ENCODE results near the gene SGTA. TPM values are rescaled to one million over a fixed set of nuclear protein-coding genes. Genes with fewer than 3 reads are reported as not detected.

The SGTA gene
- total RNA-seq, 2 donors from 2014 or later = 52.3 to 60.9 TPM

- TF ChIP-seq, protein P1, sequence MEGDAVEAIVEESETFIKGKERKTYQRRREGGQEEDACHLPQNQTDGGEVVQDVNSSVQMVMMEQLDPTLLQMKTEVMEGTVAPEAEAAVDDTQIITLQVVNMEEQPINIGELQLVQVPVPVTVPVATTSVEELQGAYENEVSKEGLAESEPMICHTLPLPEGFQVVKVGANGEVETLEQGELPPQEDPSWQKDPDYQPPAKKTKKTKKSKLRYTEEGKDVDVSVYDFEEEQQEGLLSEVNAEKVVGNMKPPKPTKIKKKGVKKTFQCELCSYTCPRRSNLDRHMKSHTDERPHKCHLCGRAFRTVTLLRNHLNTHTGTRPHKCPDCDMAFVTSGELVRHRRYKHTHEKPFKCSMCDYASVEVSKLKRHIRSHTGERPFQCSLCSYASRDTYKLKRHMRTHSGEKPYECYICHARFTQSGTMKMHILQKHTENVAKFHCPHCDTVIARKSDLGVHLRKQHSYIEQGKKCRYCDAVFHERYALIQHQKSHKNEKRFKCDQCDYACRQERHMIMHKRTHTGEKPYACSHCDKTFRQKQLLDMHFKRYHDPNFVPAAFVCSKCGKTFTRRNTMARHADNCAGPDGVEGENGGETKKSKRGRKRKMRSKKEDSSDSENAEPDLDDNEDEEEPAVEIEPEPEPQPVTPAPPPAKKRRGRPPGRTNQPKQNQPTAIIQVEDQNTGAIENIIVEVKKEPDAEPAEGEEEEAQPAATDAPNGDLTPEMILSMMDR (IDR thresholded peaks at IDR 0.05) = no peak
- no peaks in the 10 kb centered on the region for H3K4me1 ChIP-seq
- DNase-seq (ENCODE audit: low spot score) = no peak
- no peak overlapping the region for H3K27ac ChIP-seq
- no peak overlapping the region for H3K4me3 ChIP-seq
- no peaks in the 10 kb centered on the region for H3K9me3 ChIP-seq
- no peaks in the 10 kb centered on the region for H3K27me3 ChIP-seq
- peaks cover 88% of the 10 kb centered on the region for H3K36me3 ChIP-seq
Observed at GRCh38 chr19:2761309-2761677, 21.8 kb downstream of the SGTA start.

- DNase-seq (ENCODE audit: low spot score) = no peak
- TF ChIP-seq, protein P1 (IDR thresholded peaks at IDR 0.05) = no peak
- H3K4me1 ChIP-seq = no peaks in the 10 kb centered on the region
- H3K27ac ChIP-seq = no peak overlapping the region
- H3K9me3 ChIP-seq = no peaks in the 10 kb centered on the region
- no peaks in the 10 kb centered on the region for H3K27me3 ChIP-seq
- H3K36me3 ChIP-seq = peaks cover 88% of the 10 kb centered on the region
- no peak overlapping the region for H3K4me3 ChIP-seq
Observed at GRCh38 chr19:2759965-2760364, 23.1 kb downstream of the SGTA start.

DNA sequence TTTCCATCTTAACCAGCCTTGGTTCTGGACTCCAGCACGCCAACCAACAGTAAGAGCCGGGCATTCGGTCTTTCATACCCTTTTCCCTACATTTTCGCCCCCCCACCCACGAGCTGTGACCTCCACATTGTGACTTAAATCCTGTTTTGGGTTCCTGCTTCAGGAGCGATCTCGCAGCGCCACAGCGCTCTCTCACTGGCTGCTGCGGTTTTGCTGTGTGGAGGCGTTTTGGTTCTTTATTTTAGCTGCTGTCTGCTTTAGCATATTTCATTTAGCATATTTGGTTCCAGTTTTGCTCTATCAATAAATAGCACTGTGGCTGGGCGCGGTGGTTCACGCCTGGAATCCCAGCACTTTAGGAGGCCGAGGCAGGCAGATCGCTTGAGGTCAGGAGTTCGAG, 23.7 kb downstream of the SGTA start:
- Histone ChIP-seq H3K4me3 (no peak overlapping the region), H3K27me3 (no peaks in the 10 kb centered on the region), H3K4me1 (no peaks in the 10 kb centered on the region), H3K27ac (no peak overlapping the region), H3K36me3 (peaks cover 88% of the 10 kb centered on the region), H3K9me3 (no peaks in the 10 kb centered on the region)
- TF ChIP-seq, protein P1 (IDR thresholded peaks at IDR 0.05) = no peak
- DNase-seq (ENCODE audit: low spot score) = no peak

DNA sequence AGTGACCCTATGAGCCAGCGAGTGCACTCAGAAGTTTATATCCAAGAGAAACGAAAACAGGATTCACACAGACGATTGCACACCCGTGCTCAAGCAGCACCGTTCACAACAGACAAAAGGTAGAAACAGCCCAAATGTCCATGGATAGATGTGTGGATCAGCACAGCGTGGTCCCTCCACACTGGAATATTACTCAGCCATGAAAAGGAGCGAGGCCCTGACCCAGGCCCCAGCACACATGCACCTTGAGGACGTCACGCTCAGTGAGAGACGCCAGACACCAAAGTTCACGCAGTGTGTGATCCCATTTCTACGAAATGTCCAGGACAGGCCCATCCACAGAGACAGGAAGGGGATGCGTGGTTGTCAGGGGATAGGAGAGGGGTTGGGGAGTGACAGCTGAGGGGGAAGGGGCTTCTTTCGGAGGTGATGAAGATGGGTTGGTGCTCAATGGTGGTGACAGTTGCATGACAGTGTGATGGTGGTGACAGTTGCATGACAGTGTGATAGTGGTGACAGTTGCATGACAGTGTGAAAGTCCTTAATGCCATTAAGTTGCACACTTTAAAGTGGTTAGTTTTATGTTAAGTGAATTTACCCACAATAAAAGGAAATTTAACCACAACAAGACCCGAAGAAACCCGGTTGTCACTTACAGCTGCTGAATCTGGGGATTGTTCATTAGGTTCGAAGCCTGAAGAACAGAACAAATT, 24.3 kb downstream of the SGTA start:
- Histone ChIP-seq H3K9me3 (no peaks in the 10 kb centered on the region), H3K27ac (no peak overlapping the region), H3K4me1 (no peaks in the 10 kb centered on the region), H3K27me3 (no peaks in the 10 kb centered on the region), H3K4me3 (no peak overlapping the region), H3K36me3 (peaks cover 84% of the 10 kb centered on the region)
- TF ChIP-seq, protein P1 (IDR thresholded peaks at IDR 0.05) = no peak
- DNase-seq (ENCODE audit: low spot score) = no peak

GRCh38 chr19:2756921-2757881, 25.9 kb downstream of the SGTA start:
- Histone ChIP-seq H3K36me3 (peaks cover 69% of the 10 kb centered on the region), H3K9me3 (no peaks in the 10 kb centered on the region), H3K27me3 (no peaks in the 10 kb centered on the region), H3K27ac (no peak overlapping the region), H3K4me1 (no peaks in the 10 kb centered on the region), H3K4me3 (no peak overlapping the region)
- no peak for DNase-seq (ENCODE audit: low spot score)
- TF ChIP-seq, protein P1 (IDR thresholded peaks at IDR 0.05) = no peak

All from right atrium auricular region (tissue), 2 donors.